Fibroblast of mammary gland (primary cell): Measurements from ENCODE around the gene KCNK10.

Experiments used
- DNase-seq: peaks from one replicate; pipeline ENCODE4 v3.0.0-alpha.2; 2010; ENCODE audit warnings: low read depth
- H3K4me3 ChIP-seq: 2 replicates; pipeline ENCODE4 v1.5.1; 2011; ENCODE audit warnings: low read depth, mild to moderate bottlenecking, low read length, moderate library complexity; ENCODE audit not compliant: control insufficient read depth
- CTCF ChIP-seq: conservative IDR thresholded peaks from 2 replicates; pipeline ENCODE4 v1.5.1; 2011; ENCODE audit warnings: low read depth, low read length, inconsistent platforms; ENCODE audit not compliant: control insufficient read depth, insufficient read depth

The KCNK10 gene

GRCh38 chr14:88198446-88198845, 124.6 kb downstream of the KCNK10 start:
- TF ChIP-seq CTCF: no peak
- no peak for DNase-seq
- no peak overlapping the region for H3K4me3 ChIP-seq

- no peak for TF ChIP-seq CTCF
- DNase-seq: no peak
- H3K4me3 ChIP-seq: no peak overlapping the region
Observed at GRCh38 chr14:88196925-88197324, 126.1 kb downstream of the KCNK10 start.

GRCh38 chr14:88196116-88196890, 126.8 kb downstream of the KCNK10 start:
- no peak for DNase-seq
- no peak overlapping the region for H3K4me3 ChIP-seq
- no peak for TF ChIP-seq CTCF

GRCh38 chr14:88195676-88196075, 127.4 kb downstream of the KCNK10 start:
- no peak overlapping the region for H3K4me3 ChIP-seq
- no peak for DNase-seq
- no peak for TF ChIP-seq CTCF

GRCh38 chr14:88194531-88194930, 128.5 kb downstream of the KCNK10 start:
- no peak for TF ChIP-seq CTCF
- no peak for DNase-seq
- no peak overlapping the region for H3K4me3 ChIP-seq

GRCh38 chr14:88191605-88192004, 131.5 kb downstream of the KCNK10 start:
- no peak for TF ChIP-seq CTCF
- DNase-seq: no peak
- H3K4me3 ChIP-seq: no peak overlapping the region
